SK-N-SH (cell line): ENCODE results near the gene WDR44. TPM values are rescaled to one million over a fixed set of nuclear protein-coding genes. Genes with fewer than 3 reads are reported as not detected.

Source experiments
- CTCF ChIA-PET: fragments of 300-600, 350-600 bp; formaldehyde crosslinking; extraction: SDS; loops from one replicate; lab custom pipeline; 2021; lab: Yijun Ruan, JAX
- POLR2A ChIA-PET: fragments of 350-600 bp; sonication (Branson Sonifier 250); formaldehyde crosslinking; extraction: SDS; loops from one replicate; lab custom pipeline; 2020; ENCODE audit warnings: antibody characterized with exemption, inconsistent platforms; lab: Yijun Ruan, JAX
- DNase-seq: peaks from one replicate; pipeline ENCODE4 v3.0.0; 2012
- H2AFZ ChIP-seq: fragments of 200-600 bp; sonication (generic); 2 replicates; pipeline ENCODE4 v1.8.1; 2016; ENCODE audit warnings: antibody characterized with exemption, mild to moderate bottlenecking, low read depth
- H3F3A ChIP-seq: fragments of 200-600 bp; sonication (generic); replicated peaks from 2 replicates; pipeline ENCODE3; 2016; ENCODE audit warnings: antibody characterized with exemption, mild to moderate bottlenecking; ENCODE audit not compliant: insufficient read depth
- H3K27ac ChIP-seq, 2 experiments: fragments of 200-500 bp in 1 of 2; fragments of 200-600 bp in 1 of 2; sonication (Bioruptor generic) in 1 of 2; sonication (generic), shearing (Covaris generic) in 1 of 2; 2 replicates each; pipeline versions ENCODE4 v1.5.1 to v1.6.1; 2014 to 2016; ENCODE audit warnings: low read depth in 2 of 2, inconsistent platforms in 1 of 2, low read length in 1 of 2, mild to moderate bottlenecking in 1 of 2, mixed read lengths in 1 of 2
- H3K27me3 ChIP-seq: fragments of 200-600 bp; sonication (generic), shearing (Covaris generic); 2 replicates; pipeline ENCODE4 v1.6.1; 2016; ENCODE audit warnings: mixed run types; ENCODE audit not compliant: insufficient read depth
- H3K36me3 ChIP-seq, 2 experiments: fragments of 200-500 bp in 1 of 2; fragments of 200-600 bp in 1 of 2; sonication (Bioruptor generic) in 1 of 2; sonication (generic) in 1 of 2; replicated peaks in 1 of 2; 2 replicates each; pipeline versions ENCODE3 to v1.5.1; 2014 to 2016; ENCODE audit warnings: low read length in 1 of 2, mild to moderate bottlenecking in 1 of 2; ENCODE audit not compliant: insufficient read depth in 2 of 2, control insufficient read depth in 1 of 2
- H3K4me1 ChIP-seq, 2 experiments: fragments of 200-500 bp in 1 of 2; fragments of 200-600 bp in 1 of 2; sonication (Bioruptor generic) in 1 of 2; sonication (generic), shearing (Covaris generic) in 1 of 2; 2 replicates each; pipeline versions ENCODE4 v1.5.1 to v1.6.1; 2014 to 2016; ENCODE audit warnings: low read depth in 1 of 2, low read length in 1 of 2, mixed run types in 1 of 2; ENCODE audit not compliant: insufficient read depth in 2 of 2, control insufficient read depth in 1 of 2
- H3K4me2 ChIP-seq: fragments of 200-600 bp; sonication (generic), shearing (Covaris generic); 2 replicates; pipeline ENCODE4 v1.6.1; 2017; ENCODE audit warnings: mixed run types
- H3K4me3 ChIP-seq, 2 experiments: fragments of 200-500 bp in 1 of 2; fragments of 200-600 bp in 1 of 2; sonication (Bioruptor generic) in 1 of 2; sonication (generic), shearing (Covaris generic) in 1 of 2; 2 replicates each; pipeline versions ENCODE4 v1.5.1 to v1.8.1; 2014 to 2016; ENCODE audit warnings: low read depth in 2 of 2, inconsistent platforms in 1 of 2, low read length in 1 of 2, mild to moderate bottlenecking in 1 of 2, mixed read lengths in 1 of 2, moderate library complexity in 1 of 2
- H3K79me2 ChIP-seq: fragments of 200-600 bp; sonication (generic); 2 replicates; pipeline ENCODE4 v1.8.1; 2017; ENCODE audit warnings: mild to moderate bottlenecking; ENCODE audit not compliant: insufficient read depth
- H3K9ac ChIP-seq: fragments of 200-600 bp; sonication (generic); 2 replicates; pipeline ENCODE4 v1.6.1; 2017; ENCODE audit warnings: mixed run types
- H3K9me2 ChIP-seq: fragments of 200-600 bp; sonication (generic); 2 replicates; pipeline ENCODE4 v1.6.1; 2017; ENCODE audit warnings: mixed run types
- H3K9me3 ChIP-seq: fragments of 200-600 bp; sonication (generic); 2 replicates; pipeline ENCODE4 v1.6.1; 2017; ENCODE audit warnings: mixed run types, mild to moderate bottlenecking, moderate library complexity
- H4K20me1 ChIP-seq: fragments of 200-600 bp; sonication (generic); 2 replicates; pipeline ENCODE4 v1.6.1; 2017; ENCODE audit warnings: mild to moderate bottlenecking, mixed run types; ENCODE audit not compliant: insufficient read depth
- ELF1 ChIP-seq: IDR thresholded peaks from 2 replicates; pipeline ENCODE4 v1.4.0; 2012
- EP300 ChIP-seq, 2 experiments: IDR thresholded peaks; 2 replicates each; pipeline versions ENCODE4 v1.4.0 to v1.6.1; 2012; ENCODE audit warnings: borderline replicate concordance in 1 of 2, low read depth in 1 of 2, low read length in 1 of 2
- EZH2phosphoT487 ChIP-seq: fragments of 200-600 bp; sonication (generic); IDR thresholded peaks from 2 replicates; pipeline ENCODE4 v1.6.1; 2017; ENCODE audit warnings: low read depth, mixed run types, mild to moderate bottlenecking, antibody characterized with exemption, moderate library complexity, borderline replicate concordance
- FOXJ3 ChIP-seq: sonication (generic); formaldehyde crosslinking; IDR thresholded peaks from 2 replicates; pipeline ENCODE4 v1.5.1; 2020; ENCODE audit warnings: mild to moderate bottlenecking, missing genetic modification reagents
- FOXM1 ChIP-seq: IDR thresholded peaks from 2 replicates; pipeline ENCODE4 v1.4.0; 2012; ENCODE audit warnings: low read depth, mild to moderate bottlenecking
- MAX ChIP-seq: IDR thresholded peaks from 2 replicates; pipeline ENCODE4 v1.4.0; 2012; ENCODE audit warnings: low read depth
- MEF2A ChIP-seq: IDR thresholded peaks from 2 replicates; pipeline ENCODE4 v1.4.0; 2012; ENCODE audit warnings: low read depth, borderline replicate concordance
- MXI1 ChIP-seq: IDR thresholded peaks from 2 replicates; pipeline ENCODE4 v1.6.1; 2012; ENCODE audit warnings: mild to moderate bottlenecking, low read depth, low read length, improper control_type of control experiment
- NFIC ChIP-seq: IDR thresholded peaks from 2 replicates; pipeline ENCODE4 v1.4.0; 2012; ENCODE audit warnings: borderline replicate concordance
- REST ChIP-seq: IDR thresholded peaks from 2 replicates; pipeline ENCODE4 v1.6.1; 2012; ENCODE audit warnings: mild to moderate bottlenecking, low read depth, low read length, moderate library complexity
- RFX5 ChIP-seq: IDR thresholded peaks from 2 replicates; pipeline ENCODE4 v1.6.1; 2012; ENCODE audit warnings: mild to moderate bottlenecking, improper control_type of control experiment, low read length
- TEAD4 ChIP-seq: IDR thresholded peaks from 2 replicates; pipeline ENCODE4 v1.4.0; 2012; ENCODE audit warnings: mild to moderate bottlenecking, borderline replicate concordance; ENCODE audit not compliant: insufficient read depth
- YY1 ChIP-seq: IDR thresholded peaks from 2 replicates; pipeline ENCODE4 v1.4.0; 2012; ENCODE audit warnings: low read depth, mild to moderate bottlenecking
- ZBTB33 ChIP-seq: IDR thresholded peaks from 2 replicates; pipeline ENCODE4 v1.4.0; 2012; ENCODE audit warnings: low read depth, borderline replicate concordance
- WGBS: methylation state at CpG from one replicate; pipeline ENCODE4 v1.1.6; 2017; ENCODE audit warnings: low lambda C conversion rate; 5-methylcytosine and 5-hydroxymethylcytosine counted together
- polyA plus RNA-seq, 3 experiments: library from polyadenylated mRNA; depleted of rRNA; stranded (reverse); fragments of >200 nt; gene quantifications; 2 replicates each; pipeline ENCODE4 v1.2.3, GENCODE V29; 2012
- TF ChIP-seq, protein P1 (sequence below): fragments of 200-600 bp; sonication (generic); IDR thresholded peaks from 2 replicates; pipeline ENCODE4 v1.6.1; 2017; ENCODE audit warnings: antibody characterized with exemption, mild to moderate bottlenecking, moderate library complexity
- TF ChIP-seq, protein P2 (sequence below): IDR thresholded peaks from 2 replicates; pipeline ENCODE4; 2012
- TF ChIP-seq, protein P3 (sequence below): fragments of 150-350 bp; IDR thresholded peaks from 2 replicates; pipeline ENCODE4 v1.6.1; 2016; ENCODE audit warnings: mild to moderate bottlenecking, low read depth, low read length

WDR44 gene
- polyA plus RNA-seq, 1 of the 3 experiments (the other 2 are of a cell fraction), result 5.3 TPM

GRCh38 chrX:118474586-118474985, 128.7 kb downstream of the WDR44 start:
- H3K4me3 ChIP-seq, result no peak overlapping the region
- H3K9ac ChIP-seq, result no peak overlapping the region
- ChIA-PET POLR2A (no interaction called here), CTCF (interaction anchor here (1.0 kb wide), 1 partner anchor 350 kb away, joined by 3 read pairs; no protein-coding TSS in a partner anchor)
- H3K79me2 ChIP-seq, result no peaks in the 10 kb centered on the region
- TF ChIP-seq REST (no peak), MXI1 (no peak), ELF1 (no peak), FOXM1 (no peak), MAX (no peak), MEF2A (no peak), RFX5 (no peak), NFIC (no peak), FOXJ3 (no peak), ZBTB33 (no peak), EP300 (IDR thresholded peaks at IDR 0.05; ENCODE audit: borderline replicate concordance in 1 of 2, low read depth in 1 of 2, low read length in 1 of 2) (no peak), EZH2phosphoT487 (no peak), YY1 (no peak), TEAD4 (no peak)
- TF ChIP-seq, protein P1, sequence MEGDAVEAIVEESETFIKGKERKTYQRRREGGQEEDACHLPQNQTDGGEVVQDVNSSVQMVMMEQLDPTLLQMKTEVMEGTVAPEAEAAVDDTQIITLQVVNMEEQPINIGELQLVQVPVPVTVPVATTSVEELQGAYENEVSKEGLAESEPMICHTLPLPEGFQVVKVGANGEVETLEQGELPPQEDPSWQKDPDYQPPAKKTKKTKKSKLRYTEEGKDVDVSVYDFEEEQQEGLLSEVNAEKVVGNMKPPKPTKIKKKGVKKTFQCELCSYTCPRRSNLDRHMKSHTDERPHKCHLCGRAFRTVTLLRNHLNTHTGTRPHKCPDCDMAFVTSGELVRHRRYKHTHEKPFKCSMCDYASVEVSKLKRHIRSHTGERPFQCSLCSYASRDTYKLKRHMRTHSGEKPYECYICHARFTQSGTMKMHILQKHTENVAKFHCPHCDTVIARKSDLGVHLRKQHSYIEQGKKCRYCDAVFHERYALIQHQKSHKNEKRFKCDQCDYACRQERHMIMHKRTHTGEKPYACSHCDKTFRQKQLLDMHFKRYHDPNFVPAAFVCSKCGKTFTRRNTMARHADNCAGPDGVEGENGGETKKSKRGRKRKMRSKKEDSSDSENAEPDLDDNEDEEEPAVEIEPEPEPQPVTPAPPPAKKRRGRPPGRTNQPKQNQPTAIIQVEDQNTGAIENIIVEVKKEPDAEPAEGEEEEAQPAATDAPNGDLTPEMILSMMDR, result no peak
- TF ChIP-seq, protein P2, sequence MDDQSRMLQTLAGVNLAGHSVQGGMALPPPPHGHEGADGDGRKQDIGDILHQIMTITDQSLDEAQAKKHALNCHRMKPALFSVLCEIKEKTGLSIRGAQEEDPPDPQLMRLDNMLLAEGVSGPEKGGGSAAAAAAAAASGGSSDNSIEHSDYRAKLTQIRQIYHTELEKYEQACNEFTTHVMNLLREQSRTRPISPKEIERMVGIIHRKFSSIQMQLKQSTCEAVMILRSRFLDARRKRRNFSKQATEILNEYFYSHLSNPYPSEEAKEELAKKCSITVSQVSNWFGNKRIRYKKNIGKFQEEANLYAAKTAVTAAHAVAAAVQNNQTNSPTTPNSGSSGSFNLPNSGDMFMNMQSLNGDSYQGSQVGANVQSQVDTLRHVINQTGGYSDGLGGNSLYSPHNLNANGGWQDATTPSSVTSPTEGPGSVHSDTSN, result no peak
- TF ChIP-seq, protein P3, sequence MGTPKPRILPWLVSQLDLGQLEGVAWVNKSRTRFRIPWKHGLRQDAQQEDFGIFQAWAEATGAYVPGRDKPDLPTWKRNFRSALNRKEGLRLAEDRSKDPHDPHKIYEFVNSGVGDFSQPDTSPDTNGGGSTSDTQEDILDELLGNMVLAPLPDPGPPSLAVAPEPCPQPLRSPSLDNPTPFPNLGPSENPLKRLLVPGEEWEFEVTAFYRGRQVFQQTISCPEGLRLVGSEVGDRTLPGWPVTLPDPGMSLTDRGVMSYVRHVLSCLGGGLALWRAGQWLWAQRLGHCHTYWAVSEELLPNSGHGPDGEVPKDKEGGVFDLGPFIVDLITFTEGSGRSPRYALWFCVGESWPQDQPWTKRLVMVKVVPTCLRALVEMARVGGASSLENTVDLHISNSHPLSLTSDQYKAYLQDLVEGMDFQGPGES, result no peak
- 47% methylated on average over 6 of the region's 6 CpGs for WGBS
- H3K27ac ChIP-seq, result no peak overlapping the region
- H3K4me1 ChIP-seq, result no peaks in the 10 kb centered on the region
- H4K20me1 ChIP-seq, result no peaks in the 10 kb centered on the region
- H2AFZ ChIP-seq, result no peak overlapping the region
- no peak for DNase-seq
- no peaks in the 10 kb centered on the region for H3K9me2 ChIP-seq
- H3K27me3 ChIP-seq, result no peaks in the 10 kb centered on the region
- H3K36me3 ChIP-seq, result no peaks in the 10 kb centered on the region
- no peaks in the 10 kb centered on the region for H3K9me3 ChIP-seq
- no peak overlapping the region for H3K4me2 ChIP-seq
- H3F3A ChIP-seq, result no peaks in the 10 kb centered on the region
